H1 (cell line): Measurements from ENCODE around the gene KCTD11.

Experiments
- ASH2L ChIP-seq: fragments of 200-600, 300-600 bp; sonication (generic); IDR thresholded peaks from one replicate; pipeline ENCODE4 v1.7.1; 2017; ENCODE audit warnings: low read length
- ATF3 ChIP-seq: IDR thresholded peaks from 2 replicates; pipeline ENCODE4 v1.6.1; 2011; ENCODE audit warnings: low read depth, mild to moderate bottlenecking, low read length; ENCODE audit not compliant: insufficient read depth
- BACH1 ChIP-seq: IDR thresholded peaks from 2 replicates; pipeline ENCODE4 v1.6.1; 2012; ENCODE audit warnings: low read length, improper control_type of control experiment
- CHD2 ChIP-seq: IDR thresholded peaks from 2 replicates; pipeline ENCODE4 v1.6.1; 2012; ENCODE audit warnings: low read length, improper control_type of control experiment
- CTCF ChIP-seq, 3 experiments: IDR thresholded peaks; 1 replicate in 2 of 3; 2 replicates in 1 of 3; pipeline versions ENCODE4 v1.5.1 to v1.6.1; 2011; ENCODE audit warnings: low read length in 3 of 3, mild to moderate bottlenecking in 3 of 3, inconsistent platforms in 2 of 3, low read depth in 1 of 3, moderate library complexity in 1 of 3; ENCODE audit not compliant: insufficient read depth in 1 of 3; ENCODE audit errors: control extremely low read depth in 1 of 3
- GTF2F1 ChIP-seq: IDR thresholded peaks from 2 replicates; pipeline ENCODE4 v1.6.1; 2012; ENCODE audit warnings: low read depth, low read length, improper control_type of control experiment, borderline replicate concordance
- HDAC2 ChIP-seq, 2 experiments: fragments of 300-600 bp in 1 of 2; sonication (generic) in 1 of 2; IDR thresholded peaks; 2 replicates each; pipeline ENCODE4 v1.6.1; 2011 to 2012; ENCODE audit warnings: low read depth in 2 of 2, low read length in 2 of 2, mild to moderate bottlenecking in 2 of 2, moderate library complexity in 2 of 2, borderline replicate concordance in 1 of 2, inconsistent platforms in 1 of 2
- MAX ChIP-seq: IDR thresholded peaks from 2 replicates; pipeline ENCODE4 v1.6.1; 2012; ENCODE audit warnings: inconsistent platforms
- PHF8 ChIP-seq: fragments of 200-600 bp; sonication (generic); conservative IDR thresholded peaks from 2 replicates; pipeline ENCODE4 v1.7.1; 2012; ENCODE audit warnings: low read depth, mild to moderate bottlenecking, inconsistent platforms, low read length, moderate library complexity
- POLR2A ChIP-seq, 2 experiments: IDR thresholded peaks; 1 replicate in 1 of 2; 2 replicates in 1 of 2; pipeline ENCODE4 v1.6.1; 2011; ENCODE audit warnings: low read depth in 2 of 2, low read length in 2 of 2, mild to moderate bottlenecking in 2 of 2; ENCODE audit errors: control extremely low read depth in 1 of 2
- RBBP5 ChIP-seq: IDR thresholded peaks from 2 replicates; pipeline ENCODE4 v1.7.1; 2012; ENCODE audit warnings: low read depth, mild to moderate bottlenecking, inconsistent platforms, low read length, moderate library complexity, borderline replicate concordance
- SP4 ChIP-seq: IDR thresholded peaks from 2 replicates; pipeline ENCODE4 v1.6.1; 2012; ENCODE audit warnings: low read length, inconsistent platforms
- TBP ChIP-seq: IDR thresholded peaks from 2 replicates; pipeline ENCODE4 v1.6.1; 2011; ENCODE audit warnings: low read depth, low read length, improper control_type of control experiment
- YY1 ChIP-seq: IDR thresholded peaks from 2 replicates; pipeline ENCODE4 v1.6.1; 2011; ENCODE audit warnings: low read depth, mild to moderate bottlenecking, low read length

GRCh38 chr17:7398612-7399011 lies 46.6 kb downstream of the KCTD11 start:
- TF ChIP-seq SP4 (no peak), CTCF (IDR thresholded peaks at IDR 0.05; ENCODE audit: control extremely low read depth in 1 of 3, insufficient read depth in 1 of 3, low read depth in 1 of 3, low read length in 3 of 3) (no peak), HDAC2 (IDR thresholded peaks at IDR 0.05; ENCODE audit: borderline replicate concordance in 1 of 2, low read depth in 2 of 2, low read length in 2 of 2) (no peak), GTF2F1 (no peak), TBP (no peak), ASH2L (no peak), YY1 (no peak), PHF8 (no peak), ATF3 (no peak), BACH1 (no peak), POLR2A (IDR thresholded peaks at IDR 0.05; ENCODE audit: control extremely low read depth in 1 of 2, low read depth in 2 of 2, low read length in 2 of 2) (no peak), MAX (no peak), RBBP5 (no peak), CHD2 (no peak)
